ENCODE data around the gene OR5H1. TPM values are rescaled to one million over a fixed set of nuclear protein-coding genes. Genes with fewer than 3 reads are reported as not detected.

The OR5H1 gene
- polyA plus RNA-seq, 2 of the 4 experiments (the other 2 are of a cell fraction): not detected

- TF ChIP-seq REST (IDR thresholded peaks at IDR 0.05): no peak
Measured at GRCh38 chr3:98099848-98100247, 30.7 kb upstream of the OR5H1 start (continued).

- TF ChIP-seq FOSL2 (IDR thresholded peaks at IDR 0.05) (no peak), FOSL2 (CRISPR knock-in tag; IDR thresholded peaks at IDR 0.05) (no peak)
- Histone ChIP-seq H3K4me2 (no peak overlapping the region), H3K4me1 (no peaks in the 10 kb centered on the region), H3K27ac (no peak overlapping the region), H3K9me3 (no peaks in the 10 kb centered on the region), H3K4me3 (no peak overlapping the region)
- ChIA-PET POLR2A (no interaction called here), CTCF (no interaction called here)
- DNase-seq (ENCODE audit: low read depth in 1 of 2, low spot score in 1 of 2) (no peak), ATAC-seq (no peak), FAIRE-seq (no peak)
- WGBS (ENCODE audit: missing lambda C conversion rate): 0% methylated on average over 1 of the region's 1 CpG
Measured at GRCh38 chr3:98108162-98108561, 22.4 kb upstream of the OR5H1 start.

- H3K4me1 ChIP-seq: no peaks in the 10 kb centered on the region
- ATAC-seq: no peak
- no peak overlapping the region for H3K4me3 ChIP-seq
- H3K4me2 ChIP-seq: no peak overlapping the region
- TF ChIP-seq POLR2AphosphoS2 (conservative IDR thresholded peaks at IDR 0.05; ENCODE audit: low read length) (no peak), HEYL (CRISPR knock-in tag; IDR thresholded peaks at IDR 0.05) (no peak), SREBF2 (IDR thresholded peaks at IDR 0.05) (no peak), JUN (IDR thresholded peaks at IDR 0.05) (no peak), GATA3 (IDR thresholded peaks at IDR 0.05; ENCODE audit: borderline replicate concordance) (no peak), RNF2 (IDR thresholded peaks at IDR 0.05; ENCODE audit: borderline replicate concordance, low read depth) (no peak), ZC3H11A (IDR thresholded peaks at IDR 0.05) (no peak), REST (IDR thresholded peaks at IDR 0.05) (no peak), JUNB (IDR thresholded peaks at IDR 0.05) (no peak), TP53 (CRISPR knock-in tag; IDR thresholded peaks at IDR 0.05) (no peak), ZNF302 (CRISPR knock-in tag; IDR thresholded peaks at IDR 0.05) (no peak), USF2 (IDR thresholded peaks at IDR 0.05) (no peak), CHD2 (IDR thresholded peaks at IDR 0.05; ENCODE audit: low read length, partially characterized antibody) (no peak), PBX3 (IDR thresholded peaks at IDR 0.05) (no peak), E2F6 (IDR thresholded peaks at IDR 0.05; ENCODE audit: borderline replicate concordance, low read depth) (no peak)
- WGBS (ENCODE audit: missing lambda C conversion rate): 1% methylated on average over 4 of the region's 4 CpGs
- H3K9me3 ChIP-seq: no peaks in the 10 kb centered on the region
- POLR2A ChIA-PET: no interaction called here
- FAIRE-seq: no peak
- CTCF ChIA-PET: no interaction called here
- DNase-seq (ENCODE audit: low read depth in 1 of 2, low spot score in 1 of 2): no peak
- H3K27ac ChIP-seq: no peak overlapping the region
Measured at GRCh38 chr3:98109807-98110549, 20.5 kb upstream of the OR5H1 start.

All from A549 (cell line).